CMK (cell line): ENCODE results near the gene PLPPR4.
"Not testable (repeated sequence)": the region's sequence is repeated elsewhere in the genome, so short reads cannot be mapped to it uniquely, and the experiment has no call there.

Experiments
- DNase-seq: peaks from one replicate; pipeline ENCODE4 v3.0.0-alpha.2; 2010; ENCODE audit warnings: low read depth

Gene PLPPR4, protein sequence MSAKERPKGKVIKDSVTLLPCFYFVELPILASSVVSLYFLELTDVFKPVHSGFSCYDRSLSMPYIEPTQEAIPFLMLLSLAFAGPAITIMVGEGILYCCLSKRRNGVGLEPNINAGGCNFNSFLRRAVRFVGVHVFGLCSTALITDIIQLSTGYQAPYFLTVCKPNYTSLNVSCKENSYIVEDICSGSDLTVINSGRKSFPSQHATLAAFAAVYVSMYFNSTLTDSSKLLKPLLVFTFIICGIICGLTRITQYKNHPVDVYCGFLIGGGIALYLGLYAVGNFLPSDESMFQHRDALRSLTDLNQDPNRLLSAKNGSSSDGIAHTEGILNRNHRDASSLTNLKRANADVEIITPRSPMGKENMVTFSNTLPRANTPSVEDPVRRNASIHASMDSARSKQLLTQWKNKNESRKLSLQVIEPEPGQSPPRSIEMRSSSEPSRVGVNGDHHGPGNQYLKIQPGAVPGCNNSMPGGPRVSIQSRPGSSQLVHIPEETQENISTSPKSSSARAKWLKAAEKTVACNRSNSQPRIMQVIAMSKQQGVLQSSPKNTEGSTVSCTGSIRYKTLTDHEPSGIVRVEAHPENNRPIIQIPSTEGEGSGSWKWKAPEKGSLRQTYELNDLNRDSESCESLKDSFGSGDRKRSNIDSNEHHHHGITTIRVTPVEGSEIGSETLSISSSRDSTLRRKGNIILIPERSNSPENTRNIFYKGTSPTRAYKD

DNA sequence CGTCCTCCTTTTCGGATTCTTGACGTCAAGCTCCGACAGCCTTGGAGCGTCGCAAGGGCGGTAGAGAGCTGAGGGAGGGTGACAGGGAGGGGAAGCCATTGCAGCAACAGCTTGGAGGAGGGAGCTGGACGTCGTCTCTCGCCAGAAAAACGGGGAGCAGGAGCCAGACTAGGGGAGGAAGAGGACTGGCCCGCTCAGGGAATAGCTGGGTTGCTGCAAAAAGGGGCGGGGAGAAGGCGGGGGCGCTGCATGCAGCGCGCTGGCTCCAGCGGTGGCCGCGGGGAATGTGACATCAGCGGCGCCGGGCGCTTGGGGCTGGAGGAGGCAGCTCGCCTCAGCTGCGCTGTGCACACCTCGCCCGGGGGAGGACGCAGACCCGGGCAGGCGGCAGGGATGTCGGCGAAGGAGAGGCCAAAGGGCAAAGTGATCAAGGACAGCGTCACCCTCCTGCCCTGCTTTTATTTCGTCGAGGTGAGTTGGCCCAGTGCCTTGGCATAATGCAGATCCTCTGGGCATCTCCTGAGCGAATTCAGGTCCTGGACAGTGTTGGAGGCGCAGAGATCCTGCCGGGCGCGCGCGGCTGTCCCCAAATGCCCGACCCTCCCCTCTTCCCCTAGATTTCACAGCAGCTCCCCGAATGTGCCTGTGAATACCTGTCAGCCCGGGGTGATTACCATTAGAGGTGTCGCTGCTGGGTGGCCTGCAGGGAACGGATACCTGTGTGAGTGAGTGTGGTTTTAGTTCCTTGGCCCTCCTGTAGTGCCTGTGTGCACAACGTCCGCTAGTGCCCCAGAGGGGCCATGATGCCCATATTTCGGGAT, at the start of gene PLPPR4:
PLPPR4 (plus strand) TSS at position 292 of the 821 bp plus-strand sequence; CDS start at position 394, 102 bp downstream.
- no peak for DNase-seq

DNA sequence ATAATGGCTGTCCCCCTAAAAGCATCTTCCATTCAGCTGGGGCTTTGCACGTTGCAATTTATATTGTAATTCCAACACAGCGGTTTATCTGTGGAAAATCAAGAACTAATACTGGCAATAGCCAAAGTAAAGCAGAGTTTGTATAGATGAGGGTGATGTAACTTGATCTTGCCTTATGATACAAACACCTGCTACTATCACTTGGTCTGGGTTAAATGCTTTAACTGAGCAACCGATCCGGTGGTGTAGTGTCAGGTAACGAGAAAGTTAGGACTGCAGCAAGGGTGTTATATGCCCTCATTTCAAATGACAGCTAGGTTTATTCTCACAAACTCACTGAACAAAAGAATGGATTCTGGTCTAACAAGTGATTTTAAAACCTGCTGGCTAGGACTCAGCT, 47.3 kb upstream of the PLPPR4 start:
- DNase-seq: no peak

DNA sequence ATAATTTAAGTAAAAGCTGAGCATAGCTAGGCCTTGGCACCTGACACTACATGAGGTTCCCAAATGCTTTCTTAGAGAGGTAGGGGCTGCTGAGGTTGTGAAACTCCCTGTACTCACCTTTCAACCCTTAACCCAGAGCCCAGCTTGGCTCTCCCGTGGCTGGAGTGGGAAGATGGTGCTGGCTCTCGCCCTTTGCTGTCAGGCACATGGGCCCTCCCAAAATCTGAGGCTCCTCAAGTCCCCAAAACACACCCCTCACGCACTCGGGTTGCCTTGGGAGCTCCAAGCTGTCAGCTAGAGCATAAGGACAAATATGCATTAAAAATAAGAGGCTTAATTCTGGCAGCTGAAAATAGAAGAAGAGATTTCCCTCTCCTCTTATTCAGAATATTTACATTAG, 46.7 kb upstream of the PLPPR4 start:
- DNase-seq: no peak

DNA sequence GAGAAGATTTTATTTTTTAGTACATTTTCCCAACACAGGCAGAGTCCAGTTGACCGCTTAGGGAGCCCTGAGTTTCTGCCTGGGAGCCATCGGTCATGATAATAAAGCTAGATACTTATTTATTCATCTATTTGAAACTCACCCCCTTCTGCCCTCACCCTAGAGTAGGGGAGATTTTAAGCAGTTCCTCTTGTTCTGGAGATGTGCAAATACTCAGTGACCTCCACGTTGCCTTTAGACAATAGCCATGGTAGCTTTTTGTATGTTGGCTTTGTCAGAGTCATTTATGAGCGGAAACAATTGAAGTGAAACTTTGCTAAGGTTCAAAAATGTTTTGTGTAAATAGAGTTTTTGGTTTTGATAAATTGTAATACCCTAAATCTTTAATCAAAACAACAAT, 45.7 kb upstream of the PLPPR4 start:
- no peak for DNase-seq

DNA sequence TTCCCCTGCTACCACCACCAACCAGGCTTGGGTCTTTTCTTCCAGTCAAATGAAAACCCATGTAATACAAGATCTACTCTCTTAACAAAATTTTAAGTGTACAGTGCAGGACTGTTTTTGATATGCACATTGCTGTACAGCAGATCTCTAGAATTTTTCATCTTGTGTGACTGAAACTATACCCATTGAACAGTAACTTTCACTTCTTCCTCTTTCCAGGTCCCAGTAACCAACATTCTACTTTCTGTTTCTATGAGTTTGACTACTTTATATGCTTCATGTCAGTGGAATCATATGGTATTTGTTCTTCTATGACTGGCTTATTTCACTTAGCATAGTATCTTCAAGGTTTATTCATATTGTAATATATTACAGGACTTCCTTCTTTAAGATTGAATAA, 45.3 kb upstream of the PLPPR4 start:
- no peak for DNase-seq

DNA sequence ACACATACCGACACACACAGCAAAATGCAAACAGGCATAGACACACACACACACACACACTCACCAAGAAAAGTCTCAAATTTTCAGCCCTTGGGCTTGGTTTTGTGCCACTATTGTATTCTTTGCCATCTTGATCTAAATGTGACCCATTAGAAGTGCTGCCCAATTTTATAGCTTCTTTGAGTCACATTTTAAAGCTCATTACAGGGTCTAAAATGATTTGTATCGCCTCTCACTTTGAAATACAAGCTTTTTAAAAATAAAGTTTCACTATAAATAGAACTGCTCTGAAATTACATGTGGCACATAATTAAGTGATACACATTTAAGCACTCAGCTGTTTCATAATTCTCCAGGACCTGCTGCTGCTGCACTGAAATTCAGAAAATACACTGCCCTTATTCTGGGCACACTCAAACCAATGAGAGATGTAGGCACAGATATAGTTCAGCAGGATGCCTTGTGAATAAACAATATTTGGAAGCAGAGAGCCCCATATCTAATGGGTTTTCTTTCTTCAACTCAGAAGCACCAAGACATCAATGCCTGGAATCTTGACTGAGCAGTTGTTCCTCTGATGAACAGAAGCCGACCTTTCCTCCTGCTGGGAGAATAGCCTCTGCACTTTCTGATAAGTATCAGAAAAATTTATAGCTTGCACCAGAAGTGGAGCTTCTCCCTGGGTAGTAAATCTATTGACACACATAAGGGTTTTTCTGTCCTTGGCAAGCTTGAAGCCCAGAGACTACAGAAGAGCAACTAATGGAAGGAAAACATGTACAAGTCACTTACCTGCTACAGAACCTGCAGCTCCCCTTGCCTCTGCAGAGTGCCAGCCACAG, 37.0 kb upstream of the PLPPR4 start:
- DNase-seq: no peak

DNA sequence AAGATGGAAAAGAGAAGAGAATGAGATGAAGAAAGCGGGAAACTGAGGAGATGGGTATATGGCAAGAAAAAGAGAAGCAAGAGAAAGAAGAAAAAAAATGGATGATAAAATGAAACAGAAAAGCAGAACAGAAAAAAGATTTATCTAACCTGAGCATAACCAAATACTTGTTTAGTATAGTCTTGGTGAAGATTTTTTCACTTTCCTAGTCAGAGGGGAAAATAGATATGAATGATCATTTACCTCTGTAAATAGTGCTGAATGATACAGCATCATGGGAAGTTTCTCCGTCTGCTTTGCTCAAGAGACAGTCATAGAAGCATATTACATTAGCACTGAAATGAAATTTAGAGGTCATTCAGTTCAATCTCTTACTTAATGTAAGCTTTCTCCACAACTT, 36.1 kb upstream of the PLPPR4 start:
- no peak for DNase-seq

DNA sequence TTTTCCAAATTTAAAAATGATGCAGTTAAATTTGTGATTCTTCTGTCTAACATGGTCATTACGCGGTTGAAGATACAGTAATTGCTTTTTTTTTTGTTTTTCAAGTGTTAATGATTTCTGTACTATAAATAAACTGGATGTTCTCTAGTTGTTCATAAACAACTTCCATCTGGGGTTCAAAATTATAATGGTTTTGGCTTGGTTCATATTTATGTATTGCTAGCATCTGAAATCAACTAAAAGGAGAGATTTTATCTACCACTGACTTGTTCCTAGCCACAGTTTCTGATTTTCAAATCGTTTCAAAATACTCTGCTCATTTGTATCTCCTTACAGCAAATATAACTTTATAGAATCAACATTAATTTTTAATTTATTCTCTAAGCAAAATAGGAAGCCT, 35.2 kb upstream of the PLPPR4 start:
- no peak for DNase-seq

DNA sequence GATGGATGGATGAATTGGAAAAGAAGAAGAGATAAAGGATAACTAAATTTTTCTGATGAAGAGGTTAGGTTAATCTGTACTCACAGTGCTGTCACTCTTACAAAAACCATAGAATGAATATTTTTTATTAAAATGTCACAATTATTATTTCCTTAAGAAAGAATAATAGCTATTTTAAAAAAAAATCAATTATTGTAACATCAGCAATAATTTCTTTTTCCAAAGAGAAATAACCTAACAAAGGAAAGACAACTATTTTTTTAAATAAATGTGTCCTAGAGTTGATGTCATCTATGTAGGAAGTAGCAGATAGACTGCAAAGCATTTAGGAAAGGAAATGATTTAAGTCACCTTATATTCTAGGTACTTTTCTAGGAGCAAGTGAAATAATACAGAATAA, 33.6 kb upstream of the PLPPR4 start:
- no peak for DNase-seq

DNA sequence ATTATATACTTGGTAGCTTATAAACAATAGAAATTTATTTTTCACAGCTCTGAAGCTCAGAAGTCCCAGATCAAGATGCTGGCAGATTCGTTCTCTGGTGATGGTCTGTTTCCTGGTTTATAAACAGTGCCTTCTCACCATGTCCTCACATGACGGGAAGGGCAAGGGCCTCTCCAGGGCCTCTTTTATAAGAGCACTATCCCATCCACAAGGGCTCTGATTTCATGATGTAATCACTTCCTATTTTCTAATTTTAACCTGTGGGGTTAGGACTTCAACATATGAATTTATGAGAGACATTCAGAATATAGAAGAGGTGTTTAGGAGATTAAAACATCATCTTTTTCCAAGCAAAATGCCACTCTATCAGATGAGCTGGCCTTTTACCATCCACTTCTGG, 32.1 kb upstream of the PLPPR4 start:
- no peak for DNase-seq

DNA sequence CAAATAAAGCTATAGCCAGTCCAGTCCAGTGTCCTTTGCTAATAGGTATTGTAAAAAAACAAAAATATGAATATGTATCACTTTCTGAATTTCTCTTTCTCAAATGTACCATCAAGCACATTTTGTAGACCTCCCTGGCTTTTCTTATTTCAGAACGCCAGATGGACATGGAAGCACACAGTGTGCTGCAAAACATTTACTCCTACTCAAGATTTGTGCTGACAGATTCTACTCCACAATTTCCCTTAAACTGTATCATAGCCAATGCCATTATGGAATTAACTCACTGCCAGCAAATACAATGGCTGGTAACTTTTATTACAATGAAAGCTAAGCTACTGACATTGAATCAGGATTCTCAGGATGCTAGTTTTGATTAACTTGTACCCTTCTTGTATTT, 30.8 kb upstream of the PLPPR4 start:
- DNase-seq: no peak

DNA sequence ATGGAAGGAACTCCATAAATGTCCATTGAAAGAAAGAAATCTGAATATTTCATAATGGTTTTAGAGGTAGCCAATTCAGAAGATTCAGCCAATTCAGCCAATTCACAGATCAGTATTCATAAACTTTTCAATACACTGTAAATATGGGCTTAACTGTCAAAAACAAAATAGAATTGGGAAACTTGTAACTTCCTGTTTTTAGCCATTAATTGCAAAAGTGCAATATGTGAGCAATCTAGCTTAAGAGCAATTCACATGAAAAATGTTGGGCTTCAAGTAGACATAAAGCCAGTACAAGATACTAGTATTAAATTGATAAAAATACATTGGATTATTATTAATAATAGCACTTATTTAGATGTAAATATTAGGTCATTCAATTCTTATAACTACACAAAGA, 27.5 kb upstream of the PLPPR4 start:
- DNase-seq: no peak

DNA sequence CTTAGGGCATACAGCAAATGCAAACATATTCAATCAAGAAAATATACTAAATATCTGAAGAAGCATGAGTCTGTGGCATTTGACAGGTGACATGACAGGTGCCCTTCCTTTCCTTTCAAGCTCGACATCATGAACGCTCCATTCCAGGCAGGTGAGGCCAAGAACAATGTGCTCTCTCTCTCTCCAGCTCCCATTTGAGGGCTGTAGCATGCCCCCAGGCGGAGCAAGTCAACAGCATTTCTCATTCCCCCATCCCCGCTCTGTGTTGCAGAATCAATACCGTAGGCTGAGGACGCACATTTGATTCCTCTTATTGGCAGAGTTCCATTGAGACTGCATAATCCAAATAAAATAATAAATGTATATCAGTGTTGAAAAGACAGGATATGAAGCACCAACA, 24.6 kb upstream of the PLPPR4 start:
- no peak for DNase-seq

DNA sequence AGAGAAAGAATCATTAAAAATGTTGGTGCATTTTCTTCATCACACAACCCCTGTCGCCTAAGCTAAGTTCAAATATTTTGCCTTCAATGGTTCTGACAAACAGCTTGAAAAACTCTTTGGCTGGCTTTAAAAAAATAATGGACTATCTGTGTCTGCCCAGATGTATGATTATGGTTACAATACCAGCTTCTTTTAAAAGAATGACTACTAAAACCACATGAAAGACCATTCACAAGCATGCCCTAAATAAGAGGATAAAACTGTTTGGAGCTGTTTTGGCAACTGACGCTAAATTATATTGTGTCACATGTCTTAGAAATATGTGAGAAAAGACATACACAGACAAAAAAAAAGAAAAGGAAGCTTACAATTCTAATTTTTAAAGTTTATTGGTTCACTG, 23.7 kb upstream of the PLPPR4 start:
- DNase-seq: no peak

DNA sequence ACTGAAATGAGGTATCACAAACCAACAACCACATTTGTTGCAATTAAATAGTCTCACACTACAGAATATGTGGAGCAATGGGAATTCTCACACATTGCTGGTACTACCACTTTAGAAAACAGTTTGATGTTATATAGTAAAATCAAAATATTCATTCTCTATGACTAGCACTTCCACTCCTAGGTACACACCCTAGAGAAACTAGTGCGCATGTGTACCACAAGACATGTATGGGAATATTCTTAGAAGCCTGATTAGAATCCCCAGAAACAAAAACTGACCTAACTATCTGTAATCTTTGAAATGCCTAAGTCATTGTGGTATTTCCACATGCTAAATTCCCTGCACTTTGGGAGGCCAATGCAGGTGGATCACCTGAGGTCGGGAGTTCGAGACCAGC, 18.1 kb upstream of the PLPPR4 start:
- DNase-seq: no peak

DNA sequence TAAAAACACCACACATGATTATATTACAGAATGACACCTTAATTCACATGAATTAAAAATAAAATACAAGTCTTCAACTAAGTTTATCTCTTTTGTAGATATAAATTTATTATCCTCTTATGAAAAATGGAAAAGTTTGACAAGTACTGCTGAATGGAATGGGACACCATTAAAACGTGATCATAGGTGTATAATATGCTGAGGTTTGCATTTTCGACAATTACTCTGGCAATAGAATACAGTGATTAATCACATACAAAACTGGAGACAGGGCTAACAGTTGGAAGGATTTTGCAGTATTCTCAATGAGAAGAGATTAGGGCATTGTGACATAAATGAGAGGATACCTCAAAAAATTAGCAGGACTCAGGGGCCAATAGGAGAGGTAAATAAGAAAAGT, 17.1 kb upstream of the PLPPR4 start:
- DNase-seq: no peak

DNA sequence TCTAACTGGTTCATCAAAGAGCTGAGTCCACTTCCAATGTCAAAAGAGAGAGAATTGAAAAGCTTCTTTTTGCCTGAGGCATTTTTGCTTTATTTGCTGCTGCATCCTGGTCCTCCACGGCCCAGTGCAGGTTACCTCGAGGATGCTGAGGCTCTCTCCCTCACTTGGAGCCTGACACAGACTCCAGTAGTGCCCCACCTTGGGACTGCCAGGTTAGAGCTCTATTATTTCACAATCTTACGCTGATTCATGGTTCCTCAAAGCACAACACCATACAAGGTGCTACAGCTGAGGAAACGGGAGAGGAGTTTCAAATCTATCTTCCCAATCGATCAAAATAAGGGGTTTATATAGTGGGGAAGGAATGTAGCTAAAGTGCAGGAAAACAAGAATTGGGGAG, 13.6 kb upstream of the PLPPR4 start:
- DNase-seq: no peak

DNA sequence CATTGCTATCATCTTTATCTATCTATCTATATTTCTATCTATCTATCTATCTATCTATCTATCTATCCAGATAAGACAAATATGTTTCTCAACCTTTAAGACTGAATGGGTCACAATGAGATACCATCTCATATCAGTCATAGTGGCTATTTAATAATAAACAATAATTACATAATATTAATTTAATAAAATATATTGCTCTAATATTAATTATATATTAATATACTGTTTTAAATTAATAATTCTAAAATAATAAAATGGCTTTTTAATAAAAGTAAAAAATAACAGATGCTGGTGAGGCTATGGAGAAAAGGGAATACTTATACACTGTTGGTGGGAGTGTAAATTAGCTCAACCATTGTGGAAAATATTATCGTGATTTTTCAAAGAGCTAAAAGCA, 13.0 kb upstream of the PLPPR4 start:
- no peak for DNase-seq

DNA sequence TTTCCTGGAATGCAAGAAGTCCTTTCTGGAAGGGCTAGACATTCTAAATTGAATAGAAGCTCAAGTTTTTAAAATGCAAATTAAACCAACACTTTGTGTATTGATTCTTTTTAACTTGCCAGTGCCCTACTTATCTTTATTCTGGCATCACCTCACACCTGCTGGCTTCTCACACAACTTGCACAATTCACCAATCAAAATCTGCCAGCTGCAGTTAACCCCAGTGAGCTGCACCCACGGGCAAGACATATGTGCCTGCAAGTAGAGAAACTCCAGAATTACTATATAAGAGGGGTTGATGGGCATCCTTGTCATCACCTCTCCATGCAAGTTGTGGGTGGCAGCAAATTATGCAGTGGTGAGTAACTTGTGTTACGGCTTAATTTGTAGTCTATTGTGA, 11.7 kb upstream of the PLPPR4 start:
- DNase-seq: no peak

DNA sequence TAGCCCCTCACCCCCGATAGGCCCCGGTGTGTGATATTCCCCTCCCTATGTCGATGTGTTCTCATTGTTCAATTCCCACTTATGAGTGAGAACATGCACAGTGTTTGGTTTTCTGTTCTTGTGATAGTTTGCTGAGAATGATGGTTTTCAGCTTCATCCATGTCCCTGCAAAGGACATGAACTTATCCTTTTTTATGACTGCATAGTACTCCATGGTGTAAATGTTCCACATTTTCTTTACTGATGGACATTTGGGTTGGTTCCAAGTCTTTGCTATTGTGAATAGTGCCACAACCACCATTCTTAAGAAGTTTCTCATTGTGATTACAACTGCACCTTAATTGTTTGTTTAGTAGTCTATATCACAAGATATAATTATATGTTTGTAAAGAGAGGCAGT, 3.9 kb upstream of the PLPPR4 start:
- DNase-seq: not testable (repeated sequence)

DNA sequence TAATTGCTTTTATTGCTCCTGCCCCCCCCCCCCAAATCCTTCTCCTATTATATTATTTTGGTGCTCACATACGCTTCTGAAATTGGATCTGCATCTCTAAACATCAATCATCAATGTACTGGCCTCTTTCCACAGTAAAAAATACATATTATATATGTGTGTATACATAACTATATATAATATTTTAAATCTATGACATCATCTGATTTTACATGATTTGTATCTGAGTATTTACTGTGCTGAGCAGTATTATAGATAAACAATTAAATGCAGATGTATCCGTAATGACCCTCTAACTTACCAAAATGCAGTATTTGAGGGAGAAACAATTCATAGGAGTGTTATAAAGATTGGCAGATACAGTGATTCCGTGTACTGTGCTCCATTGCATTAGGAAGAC, 832 bp downstream of the PLPPR4 start:
- no peak for DNase-seq

DNA sequence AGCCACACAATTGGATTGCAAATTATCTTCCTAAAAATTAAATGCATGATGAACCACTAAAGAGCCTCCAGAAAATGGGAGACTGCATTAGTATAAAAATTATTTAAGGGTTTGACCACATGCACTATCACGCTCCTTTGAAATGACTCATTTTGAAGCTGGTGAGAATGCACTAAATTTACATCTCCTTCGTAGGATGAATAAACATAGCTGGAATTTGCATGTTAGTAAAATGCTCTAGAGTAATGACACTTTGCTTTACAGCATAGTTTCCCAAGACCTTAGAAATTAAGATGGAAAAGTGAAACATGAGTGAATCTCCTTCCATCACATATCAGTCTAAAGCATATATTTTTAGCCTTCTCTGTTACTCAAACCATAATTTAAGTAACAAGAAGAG, 2.4 kb downstream of the PLPPR4 start:
- no peak for DNase-seq
